ENCODE measurements around the gene LRRC38.
"Not testable (repeated sequence)": the region's sequence is repeated elsewhere in the genome, so short reads cannot be mapped to it uniquely, and the experiment has no call there.

GRCh38 chr1:13433694-13434358 is 80.0 kb downstream of the LRRC38 start:
- TF ChIP-seq EZH2 (IDR thresholded peaks at IDR 0.05; ENCODE audit: low read length, missing control alignments); CTCF (conservative IDR thresholded peaks at IDR 0.05 in 1 of 2, IDR thresholded peaks at IDR 0.05 in 1 of 2; ENCODE audit: low read depth in 1 of 2, low read length in 2 of 2): not testable (repeated sequence)
